ENCODE data around the gene SLC25A21. TPM values are rescaled to one million over a fixed set of nuclear protein-coding genes. Genes with fewer than 3 reads are reported as not detected.

Gene SLC25A21
- total and polyA plus RNA-seq, 2 experiments from 2014 or later, result 10.6 to 12.1 TPM

DNA sequence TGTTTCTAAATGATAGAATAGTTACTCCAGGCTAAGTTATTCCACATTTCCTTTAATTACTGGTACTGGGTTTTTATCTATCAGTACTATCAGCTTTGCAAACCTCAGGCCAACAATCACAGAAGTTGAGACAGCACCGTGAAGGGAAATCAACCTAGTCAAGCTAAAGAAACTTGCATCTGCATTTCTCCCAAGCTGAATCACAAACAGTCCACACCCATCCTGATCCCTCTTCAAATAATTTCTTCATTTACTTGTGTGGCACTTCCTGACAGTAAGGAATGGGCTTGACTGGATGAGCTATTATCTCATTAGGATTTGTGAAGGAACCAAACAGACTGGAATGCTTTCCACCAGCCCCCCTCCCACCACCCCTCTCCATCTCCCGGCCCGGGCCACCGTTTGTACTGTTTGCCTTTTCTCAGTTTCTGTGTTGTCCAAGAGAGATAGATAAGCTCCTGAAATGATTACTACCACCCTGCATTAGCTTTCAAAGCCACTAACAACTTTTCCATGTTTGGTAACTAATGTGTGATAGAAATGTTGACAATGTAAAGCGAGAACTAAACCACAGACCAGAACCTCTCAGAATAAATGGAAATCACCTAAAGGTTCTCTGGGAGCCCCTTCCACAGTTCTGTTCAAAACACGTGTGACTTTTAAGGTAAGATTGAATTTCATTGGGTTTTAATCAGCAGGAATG lies 236.3 kb downstream of the SLC25A21 start:
- no peak overlapping the region for H3K27ac Mint-ChIP-seq
- H3K27me3 ChIP-seq (ENCODE audit: insufficient read depth), result no peaks in the 10 kb centered on the region

More for the DNA sequence above, 236.3 kb downstream of the SLC25A21 start:
- ATAC-seq, result no peak
- no peak for DNase-seq (ENCODE audit: low spot score)
- Histone ChIP-seq H3K4me3 (no peak overlapping the region), H3K4me1 (ENCODE audit: insufficient read depth) (peaks cover 13% of the 10 kb centered on the region; the same call in 1 of the 2 replicates), H3F3A (replicated peaks; ENCODE audit: low read depth) (no peaks in the 10 kb centered on the region), H4K20me1 (replicated peaks; ENCODE audit: insufficient read depth) (no peaks in the 10 kb centered on the region), H3K27ac (ENCODE audit: low read depth) (no peak overlapping the region), H2AFZ (no peak overlapping the region), H3K9me2 (ENCODE audit: insufficient read depth) (no peaks in the 10 kb centered on the region), H3K36me3 (ENCODE audit: insufficient read depth) (no peaks in the 10 kb centered on the region), H3K4me2 (no peak overlapping the region), H3K79me2 (replicated peaks; ENCODE audit: insufficient read depth) (no peaks in the 10 kb centered on the region)
- Mint-ChIP-seq H3K4me1 (peaks cover 13% of the 10 kb centered on the region), H3K4me3 (no peak overlapping the region), H3K27me3 (ENCODE audit: insufficient read depth, low read depth, poor library complexity) (no peaks in the 10 kb centered on the region), H3K9me3 (no peaks in the 10 kb centered on the region), H3K36me3 (ENCODE audit: low read depth) (no peaks in the 10 kb centered on the region)
- TF ChIP-seq JUNB (IDR thresholded peaks at IDR 0.05; ENCODE audit: unreplicated experiment), result no peak
- no peak for TF ChIP-seq EZH2 (IDR thresholded peaks at IDR 0.05; ENCODE audit: low read depth, unreplicated experiment)
- TF ChIP-seq ZNF331 (CRISPR knock-in tag; IDR thresholded peaks at IDR 0.05; ENCODE audit: low read depth), result no peak
- TF ChIP-seq POLR2AphosphoS5 (IDR thresholded peaks at IDR 0.05; ENCODE audit: low read depth), result no peak
- TF ChIP-seq CREB1 (CRISPR knock-in tag; IDR thresholded peaks at IDR 0.05; ENCODE audit: low read depth), result no peak
- TF ChIP-seq, protein P1, sequence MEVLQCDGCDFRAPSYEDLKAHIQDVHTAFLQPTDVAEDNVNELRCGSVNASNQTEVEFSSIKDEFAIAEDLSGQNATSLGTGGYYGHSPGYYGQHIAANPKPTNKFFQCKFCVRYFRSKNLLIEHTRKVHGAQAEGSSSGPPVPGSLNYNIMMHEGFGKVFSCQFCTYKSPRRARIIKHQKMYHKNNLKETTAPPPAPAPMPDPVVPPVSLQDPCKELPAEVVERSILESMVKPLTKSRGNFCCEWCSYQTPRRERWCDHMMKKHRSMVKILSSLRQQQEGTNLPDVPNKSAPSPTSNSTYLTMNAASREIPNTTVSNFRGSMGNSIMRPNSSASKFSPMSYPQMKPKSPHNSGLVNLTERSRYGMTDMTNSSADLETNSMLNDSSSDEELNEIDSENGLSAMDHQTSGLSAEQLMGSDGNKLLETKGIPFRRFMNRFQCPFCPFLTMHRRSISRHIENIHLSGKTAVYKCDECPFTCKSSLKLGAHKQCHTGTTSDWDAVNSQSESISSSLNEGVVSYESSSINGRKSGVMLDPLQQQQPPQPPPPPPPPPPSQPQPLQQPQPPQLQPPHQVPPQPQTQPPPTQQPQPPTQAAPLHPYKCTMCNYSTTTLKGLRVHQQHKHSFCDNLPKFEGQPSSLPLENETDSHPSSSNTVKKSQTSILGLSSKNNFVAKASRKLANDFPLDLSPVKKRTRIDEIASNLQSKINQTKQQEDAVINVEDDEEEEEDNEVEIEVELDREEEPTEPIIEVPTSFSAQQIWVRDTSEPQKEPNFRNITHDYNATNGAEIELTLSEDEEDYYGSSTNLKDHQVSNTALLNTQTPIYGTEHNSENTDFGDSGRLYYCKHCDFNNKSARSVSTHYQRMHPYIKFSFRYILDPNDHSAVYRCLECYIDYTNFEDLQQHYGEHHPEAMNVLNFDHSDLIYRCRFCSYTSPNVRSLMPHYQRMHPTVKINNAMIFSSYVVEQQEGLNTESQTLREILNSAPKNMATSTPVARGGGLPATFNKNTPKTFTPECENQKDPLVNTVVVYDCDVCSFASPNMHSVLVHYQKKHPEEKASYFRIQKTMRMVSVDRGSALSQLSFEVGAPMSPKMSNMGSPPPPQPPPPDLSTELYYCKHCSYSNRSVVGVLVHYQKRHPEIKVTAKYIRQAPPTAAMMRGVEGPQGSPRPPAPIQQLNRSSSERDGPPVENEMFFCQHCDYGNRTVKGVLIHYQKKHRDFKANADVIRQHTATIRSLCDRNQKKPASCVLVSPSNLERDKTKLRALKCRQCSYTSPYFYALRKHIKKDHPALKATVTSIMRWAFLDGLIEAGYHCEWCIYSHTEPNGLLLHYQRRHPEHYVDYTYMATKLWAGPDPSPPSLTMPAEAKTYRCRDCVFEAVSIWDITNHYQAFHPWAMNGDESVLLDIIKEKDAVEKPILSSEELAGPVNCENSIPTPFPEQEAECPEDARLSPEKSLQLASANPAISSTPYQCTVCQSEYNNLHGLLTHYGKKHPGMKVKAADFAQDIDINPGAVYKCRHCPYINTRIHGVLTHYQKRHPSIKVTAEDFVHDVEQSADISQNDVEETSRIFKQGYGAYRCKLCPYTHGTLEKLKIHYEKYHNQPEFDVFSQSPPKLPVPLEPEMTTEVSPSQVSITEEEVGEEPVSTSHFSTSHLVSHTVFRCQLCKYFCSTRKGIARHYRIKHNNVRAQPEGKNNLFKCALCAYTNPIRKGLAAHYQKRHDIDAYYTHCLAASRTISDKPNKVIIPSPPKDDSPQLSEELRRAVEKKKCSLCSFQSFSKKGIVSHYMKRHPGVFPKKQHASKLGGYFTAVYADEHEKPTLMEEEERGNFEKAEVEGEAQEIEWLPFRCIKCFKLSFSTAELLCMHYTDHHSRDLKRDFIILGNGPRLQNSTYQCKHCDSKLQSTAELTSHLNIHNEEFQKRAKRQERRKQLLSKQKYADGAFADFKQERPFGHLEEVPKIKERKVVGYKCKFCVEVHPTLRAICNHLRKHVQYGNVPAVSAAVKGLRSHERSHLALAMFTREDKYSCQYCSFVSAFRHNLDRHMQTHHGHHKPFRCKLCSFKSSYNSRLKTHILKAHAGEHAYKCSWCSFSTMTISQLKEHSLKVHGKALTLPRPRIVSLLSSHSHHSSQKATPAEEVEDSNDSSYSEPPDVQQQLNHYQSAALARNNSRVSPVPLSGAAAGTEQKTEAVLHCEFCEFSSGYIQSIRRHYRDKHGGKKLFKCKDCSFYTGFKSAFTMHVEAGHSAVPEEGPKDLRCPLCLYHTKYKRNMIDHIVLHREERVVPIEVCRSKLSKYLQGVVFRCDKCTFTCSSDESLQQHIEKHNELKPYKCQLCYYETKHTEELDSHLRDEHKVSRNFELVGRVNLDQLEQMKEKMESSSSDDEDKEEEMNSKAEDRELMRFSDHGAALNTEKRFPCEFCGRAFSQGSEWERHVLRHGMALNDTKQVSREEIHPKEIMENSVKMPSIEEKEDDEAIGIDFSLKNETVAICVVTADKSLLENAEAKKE (CRISPR knock-in tag; IDR thresholded peaks at IDR 0.05), result no peak
- no peak for TF ChIP-seq NANOG (IDR thresholded peaks at IDR 0.05; ENCODE audit: borderline replicate concordance)
- TF ChIP-seq EZH2phosphoT487 (IDR thresholded peaks at IDR 0.05; ENCODE audit: unreplicated experiment), result no peak
- TF ChIP-seq, protein P2, sequence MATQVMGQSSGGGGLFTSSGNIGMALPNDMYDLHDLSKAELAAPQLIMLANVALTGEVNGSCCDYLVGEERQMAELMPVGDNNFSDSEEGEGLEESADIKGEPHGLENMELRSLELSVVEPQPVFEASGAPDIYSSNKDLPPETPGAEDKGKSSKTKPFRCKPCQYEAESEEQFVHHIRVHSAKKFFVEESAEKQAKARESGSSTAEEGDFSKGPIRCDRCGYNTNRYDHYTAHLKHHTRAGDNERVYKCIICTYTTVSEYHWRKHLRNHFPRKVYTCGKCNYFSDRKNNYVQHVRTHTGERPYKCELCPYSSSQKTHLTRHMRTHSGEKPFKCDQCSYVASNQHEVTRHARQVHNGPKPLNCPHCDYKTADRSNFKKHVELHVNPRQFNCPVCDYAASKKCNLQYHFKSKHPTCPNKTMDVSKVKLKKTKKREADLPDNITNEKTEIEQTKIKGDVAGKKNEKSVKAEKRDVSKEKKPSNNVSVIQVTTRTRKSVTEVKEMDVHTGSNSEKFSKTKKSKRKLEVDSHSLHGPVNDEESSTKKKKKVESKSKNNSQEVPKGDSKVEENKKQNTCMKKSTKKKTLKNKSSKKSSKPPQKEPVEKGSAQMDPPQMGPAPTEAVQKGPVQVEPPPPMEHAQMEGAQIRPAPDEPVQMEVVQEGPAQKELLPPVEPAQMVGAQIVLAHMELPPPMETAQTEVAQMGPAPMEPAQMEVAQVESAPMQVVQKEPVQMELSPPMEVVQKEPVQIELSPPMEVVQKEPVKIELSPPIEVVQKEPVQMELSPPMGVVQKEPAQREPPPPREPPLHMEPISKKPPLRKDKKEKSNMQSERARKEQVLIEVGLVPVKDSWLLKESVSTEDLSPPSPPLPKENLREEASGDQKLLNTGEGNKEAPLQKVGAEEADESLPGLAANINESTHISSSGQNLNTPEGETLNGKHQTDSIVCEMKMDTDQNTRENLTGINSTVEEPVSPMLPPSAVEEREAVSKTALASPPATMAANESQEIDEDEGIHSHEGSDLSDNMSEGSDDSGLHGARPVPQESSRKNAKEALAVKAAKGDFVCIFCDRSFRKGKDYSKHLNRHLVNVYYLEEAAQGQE (IDR thresholded peaks at IDR 0.05; ENCODE audit: unreplicated experiment), result no peak
- TF ChIP-seq, protein P3, sequence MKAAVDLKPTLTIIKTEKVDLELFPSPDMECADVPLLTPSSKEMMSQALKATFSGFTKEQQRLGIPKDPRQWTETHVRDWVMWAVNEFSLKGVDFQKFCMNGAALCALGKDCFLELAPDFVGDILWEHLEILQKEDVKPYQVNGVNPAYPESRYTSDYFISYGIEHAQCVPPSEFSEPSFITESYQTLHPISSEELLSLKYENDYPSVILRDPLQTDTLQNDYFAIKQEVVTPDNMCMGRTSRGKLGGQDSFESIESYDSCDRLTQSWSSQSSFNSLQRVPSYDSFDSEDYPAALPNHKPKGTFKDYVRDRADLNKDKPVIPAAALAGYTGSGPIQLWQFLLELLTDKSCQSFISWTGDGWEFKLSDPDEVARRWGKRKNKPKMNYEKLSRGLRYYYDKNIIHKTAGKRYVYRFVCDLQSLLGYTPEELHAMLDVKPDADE (IDR thresholded peaks at IDR 0.05), result no peak
- TF ChIP-seq STAT1 (IDR thresholded peaks at IDR 0.05; ENCODE audit: unreplicated experiment), result no peak
- TF ChIP-seq ZNF114 (CRISPR knock-in tag; IDR thresholded peaks at IDR 0.05), result no peak
- TF ChIP-seq, protein P4, sequence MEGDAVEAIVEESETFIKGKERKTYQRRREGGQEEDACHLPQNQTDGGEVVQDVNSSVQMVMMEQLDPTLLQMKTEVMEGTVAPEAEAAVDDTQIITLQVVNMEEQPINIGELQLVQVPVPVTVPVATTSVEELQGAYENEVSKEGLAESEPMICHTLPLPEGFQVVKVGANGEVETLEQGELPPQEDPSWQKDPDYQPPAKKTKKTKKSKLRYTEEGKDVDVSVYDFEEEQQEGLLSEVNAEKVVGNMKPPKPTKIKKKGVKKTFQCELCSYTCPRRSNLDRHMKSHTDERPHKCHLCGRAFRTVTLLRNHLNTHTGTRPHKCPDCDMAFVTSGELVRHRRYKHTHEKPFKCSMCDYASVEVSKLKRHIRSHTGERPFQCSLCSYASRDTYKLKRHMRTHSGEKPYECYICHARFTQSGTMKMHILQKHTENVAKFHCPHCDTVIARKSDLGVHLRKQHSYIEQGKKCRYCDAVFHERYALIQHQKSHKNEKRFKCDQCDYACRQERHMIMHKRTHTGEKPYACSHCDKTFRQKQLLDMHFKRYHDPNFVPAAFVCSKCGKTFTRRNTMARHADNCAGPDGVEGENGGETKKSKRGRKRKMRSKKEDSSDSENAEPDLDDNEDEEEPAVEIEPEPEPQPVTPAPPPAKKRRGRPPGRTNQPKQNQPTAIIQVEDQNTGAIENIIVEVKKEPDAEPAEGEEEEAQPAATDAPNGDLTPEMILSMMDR (conservative IDR thresholded peaks at IDR 0.05; ENCODE audit: low read depth in 2 of 2), result no peak

Data from GM23338 (cell line).